GM23338 (cell line): ENCODE results near the gene HFE. TPM values are rescaled to one million over a fixed set of nuclear protein-coding genes. Genes with fewer than 3 reads are reported as not detected.
"Not testable (repeated sequence)": the region's sequence is repeated elsewhere in the genome, so short reads cannot be mapped to it uniquely, and the experiment has no call there.

Experiments
- ATAC-seq: fragments of 200-7000 bp; cut with Tn5 transposase; 3 replicates; pipeline ENCODE4 v1.9.1; 2020
- DNase-seq: peaks from one replicate; pipeline ENCODE4 v3.0.0-alpha.2; 2015; ENCODE audit warnings: low spot score
- H2AFZ ChIP-seq: fragments of 200-600 bp; sonication (generic); 2 replicates; pipeline ENCODE4 v1.8.0; 2016; ENCODE audit warnings: antibody characterized with exemption, mild to moderate bottlenecking, moderate library complexity
- H3F3A ChIP-seq: fragments of 200-600 bp; sonication (generic); replicated peaks from 2 replicates; pipeline ENCODE4 v1.8.0; 2017; ENCODE audit warnings: antibody characterized with exemption, mixed run types, low read depth
- H3K27ac ChIP-seq: fragments of 200-600 bp; sonication (generic); 2 replicates; pipeline ENCODE4 v1.6.1; 2016; ENCODE audit warnings: low read depth
- H3K27me3 ChIP-seq: fragments of 200-600 bp; sonication (generic); 2 replicates; pipeline ENCODE4 v1.8.0; 2016; ENCODE audit warnings: mild to moderate bottlenecking, mixed run types, moderate library complexity; ENCODE audit not compliant: insufficient read depth
- H3K36me3 ChIP-seq: fragments of 200-600 bp; sonication (generic); 2 replicates; pipeline ENCODE4 v1.8.0; 2016; ENCODE audit warnings: mild to moderate bottlenecking; ENCODE audit not compliant: insufficient read depth
- H3K4me1 ChIP-seq: fragments of 200-600 bp; sonication (generic); 2 replicates; pipeline ENCODE4 v1.8.0; 2016; ENCODE audit warnings: mild to moderate bottlenecking, moderate library complexity; ENCODE audit not compliant: insufficient read depth
- H3K4me2 ChIP-seq: fragments of 200-600 bp; sonication (generic); 2 replicates; pipeline ENCODE4 v1.7.1; 2017; ENCODE audit warnings: mixed run types
- H3K4me3 ChIP-seq: fragments of 200-600 bp; sonication (generic); 2 replicates; pipeline ENCODE4 v1.6.1; 2016; ENCODE audit warnings: mixed run types
- H3K79me2 ChIP-seq: fragments of 200-600 bp; sonication (generic); replicated peaks from 2 replicates; pipeline ENCODE4 v1.8.0; 2017; ENCODE audit warnings: mild to moderate bottlenecking; ENCODE audit not compliant: insufficient read depth
- H3K9me2 ChIP-seq: fragments of 200-600 bp; sonication (generic); 2 replicates; pipeline ENCODE4 v1.8.0; 2017; ENCODE audit not compliant: insufficient read depth
- H4K20me1 ChIP-seq: fragments of 200-600 bp; sonication (generic); replicated peaks from 2 replicates; pipeline ENCODE4 v1.8.0; 2017; ENCODE audit warnings: mild to moderate bottlenecking; ENCODE audit not compliant: insufficient read depth
- H3K27ac Mint-ChIP-seq: 2 replicates; pipeline ENCODE4 v1.8.0; 2020; ENCODE audit warnings: inconsistent platforms, mild to moderate bottlenecking, moderate library complexity, mixed read lengths
- H3K27me3 Mint-ChIP-seq: 3 replicates; pipeline ENCODE4 v1.8.0; 2022; ENCODE audit warnings: low read depth, mild to moderate bottlenecking, moderate library complexity, mixed read lengths, inconsistent platforms; ENCODE audit not compliant: insufficient read depth, poor library complexity
- H3K36me3 Mint-ChIP-seq: 3 replicates; pipeline ENCODE4 v1.8.0; 2021; ENCODE audit warnings: low read depth, mild to moderate bottlenecking, inconsistent platforms, moderate library complexity, mixed read lengths
- H3K4me1 Mint-ChIP-seq: 3 replicates; pipeline ENCODE4 v1.8.0; 2020; ENCODE audit warnings: mild to moderate bottlenecking, inconsistent platforms, mixed read lengths
- H3K4me3 Mint-ChIP-seq: 3 replicates; pipeline ENCODE4 v1.8.0; 2021; ENCODE audit warnings: moderate library complexity, mild to moderate bottlenecking, inconsistent platforms, mixed read lengths
- H3K9me3 Mint-ChIP-seq: 3 replicates; pipeline ENCODE4 v1.8.0; 2020; ENCODE audit warnings: moderate library complexity, mild to moderate bottlenecking, inconsistent platforms, mixed read lengths
- ETS1 ChIP-seq: IDR thresholded peaks from 2 replicates; pipeline ENCODE4 v1.6.1; 2016; ENCODE audit warnings: antibody characterized with exemption
- POLR2AphosphoS5 ChIP-seq: IDR thresholded peaks from 2 replicates; pipeline ENCODE4 v1.6.1; 2016; ENCODE audit warnings: antibody characterized with exemption, low read depth
- polyA plus RNA-seq: library from polyadenylated mRNA; unstranded; fragments of >200 nt; fragmentation: Nextera tagmentation; extraction: Ambion mirVana; gene quantifications from 2 replicates; pipeline ENCODE4 v1.2.1, GENCODE V29; 2016
- total RNA-seq: library from RNA; depleted of rRNA; stranded (reverse); fragments of >200 nt; shearing (Covaris generic); gene quantifications from 2 replicates; pipeline ENCODE4 v1.2.3, GENCODE V29; 2014
- TF ChIP-seq, protein P1 (sequence below): IDR thresholded peaks from one replicate; pipeline ENCODE4 v1.6.1; 2018; ENCODE audit warnings: antibody characterized with exemption; ENCODE audit not compliant: unreplicated experiment

Gene HFE
- total and polyA plus RNA-seq, 2 experiments from 2014 or later = 0.53 to 0.63 TPM

DNA sequence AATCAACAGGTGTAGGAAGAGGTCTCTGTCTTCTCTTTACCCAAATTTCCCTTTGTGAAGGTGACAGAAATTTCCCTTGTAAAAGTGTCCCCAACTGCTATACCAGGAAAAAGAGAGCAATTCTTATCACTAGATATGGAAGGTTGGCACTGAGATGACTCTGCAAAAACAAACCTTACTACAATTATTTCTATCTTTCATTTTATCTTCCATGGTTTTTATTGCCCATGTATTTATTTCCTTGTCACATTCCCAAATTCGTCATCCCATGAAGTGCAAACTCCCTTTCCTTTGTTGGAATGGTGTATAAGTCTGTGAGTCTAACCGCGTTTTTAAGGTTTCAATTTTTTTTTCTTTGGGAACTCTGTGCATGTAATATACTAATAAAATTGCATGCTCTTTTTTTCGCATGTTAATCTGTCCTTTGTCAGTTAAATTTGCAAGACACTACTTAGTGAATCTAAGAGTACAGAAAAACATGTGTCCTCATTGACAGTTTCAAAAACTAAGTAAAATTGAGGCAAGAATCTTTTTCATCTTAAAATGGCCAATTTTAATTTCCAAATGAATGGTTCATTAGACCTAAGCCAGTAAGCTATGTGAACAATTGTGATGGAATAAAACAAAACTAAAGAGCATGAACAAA lies 35.4 kb upstream of the HFE start:
- no peaks in the 10 kb centered on the region for H3K36me3 ChIP-seq
- no peaks in the 10 kb centered on the region for H4K20me1 ChIP-seq
- H3K27ac ChIP-seq = no peak overlapping the region
- TF ChIP-seq ETS1 = no peak
- no peak for TF ChIP-seq POLR2AphosphoS5
- TF ChIP-seq, protein P1, sequence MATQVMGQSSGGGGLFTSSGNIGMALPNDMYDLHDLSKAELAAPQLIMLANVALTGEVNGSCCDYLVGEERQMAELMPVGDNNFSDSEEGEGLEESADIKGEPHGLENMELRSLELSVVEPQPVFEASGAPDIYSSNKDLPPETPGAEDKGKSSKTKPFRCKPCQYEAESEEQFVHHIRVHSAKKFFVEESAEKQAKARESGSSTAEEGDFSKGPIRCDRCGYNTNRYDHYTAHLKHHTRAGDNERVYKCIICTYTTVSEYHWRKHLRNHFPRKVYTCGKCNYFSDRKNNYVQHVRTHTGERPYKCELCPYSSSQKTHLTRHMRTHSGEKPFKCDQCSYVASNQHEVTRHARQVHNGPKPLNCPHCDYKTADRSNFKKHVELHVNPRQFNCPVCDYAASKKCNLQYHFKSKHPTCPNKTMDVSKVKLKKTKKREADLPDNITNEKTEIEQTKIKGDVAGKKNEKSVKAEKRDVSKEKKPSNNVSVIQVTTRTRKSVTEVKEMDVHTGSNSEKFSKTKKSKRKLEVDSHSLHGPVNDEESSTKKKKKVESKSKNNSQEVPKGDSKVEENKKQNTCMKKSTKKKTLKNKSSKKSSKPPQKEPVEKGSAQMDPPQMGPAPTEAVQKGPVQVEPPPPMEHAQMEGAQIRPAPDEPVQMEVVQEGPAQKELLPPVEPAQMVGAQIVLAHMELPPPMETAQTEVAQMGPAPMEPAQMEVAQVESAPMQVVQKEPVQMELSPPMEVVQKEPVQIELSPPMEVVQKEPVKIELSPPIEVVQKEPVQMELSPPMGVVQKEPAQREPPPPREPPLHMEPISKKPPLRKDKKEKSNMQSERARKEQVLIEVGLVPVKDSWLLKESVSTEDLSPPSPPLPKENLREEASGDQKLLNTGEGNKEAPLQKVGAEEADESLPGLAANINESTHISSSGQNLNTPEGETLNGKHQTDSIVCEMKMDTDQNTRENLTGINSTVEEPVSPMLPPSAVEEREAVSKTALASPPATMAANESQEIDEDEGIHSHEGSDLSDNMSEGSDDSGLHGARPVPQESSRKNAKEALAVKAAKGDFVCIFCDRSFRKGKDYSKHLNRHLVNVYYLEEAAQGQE = no peak
- H3K4me2 ChIP-seq = peak overlapping the region; percentile 18; the same call in 1 of the 2 replicates
- no peaks in the 10 kb centered on the region for H3K27me3 ChIP-seq
- H3K4me1 ChIP-seq = peaks cover 16% of the 10 kb centered on the region
- no peaks in the 10 kb centered on the region for H3F3A ChIP-seq
- ATAC-seq = no peak
- no peak overlapping the region for H2AFZ ChIP-seq
- no peaks in the 10 kb centered on the region for H3K36me3 Mint-ChIP-seq
- no peaks in the 10 kb centered on the region; the same call in 2 of the 3 replicates for H3K9me3 Mint-ChIP-seq
- no peak overlapping the region for H3K4me3 ChIP-seq
- H3K27me3 Mint-ChIP-seq = peaks cover 19% of the 10 kb centered on the region
- DNase-seq = no peak
- H3K27ac Mint-ChIP-seq = peak overlapping the region; percentile 84
- H3K9me2 ChIP-seq = no peaks in the 10 kb centered on the region
- peaks cover 31% of the 10 kb centered on the region for H3K4me1 Mint-ChIP-seq
- H3K79me2 ChIP-seq = no peaks in the 10 kb centered on the region; the same call in 1 of the 2 replicates
- no peak overlapping the region for H3K4me3 Mint-ChIP-seq

GRCh38 chr6:26052762-26053250 lies 34.4 kb upstream of the HFE start:
- not testable (repeated sequence) for H3K9me3 Mint-ChIP-seq, H3K27me3 ChIP-seq, H3K27ac Mint-ChIP-seq, H3K9me2 ChIP-seq, H3K36me3 ChIP-seq, H3F3A ChIP-seq, DNase-seq, H2AFZ ChIP-seq, H3K36me3 Mint-ChIP-seq, H4K20me1 ChIP-seq, H3K79me2 ChIP-seq, H3K4me2 ChIP-seq, H3K4me3 Mint-ChIP-seq, H3K4me3 ChIP-seq, H3K27ac ChIP-seq, ATAC-seq
- peaks cover 19% of the 10 kb centered on the region for H3K27me3 Mint-ChIP-seq
- H3K4me1 Mint-ChIP-seq = peaks cover 33% of the 10 kb centered on the region
- H3K4me1 ChIP-seq = peaks cover 19% of the 10 kb centered on the region
